Activated T-cell treated with anti-CD3 and anti-CD28 coated beads for 4 hours (primary cell): ENCODE measurements around the gene ZNF213.
A peak's percentile ranks its signal among the peaks of the same experiment; 100 is the strongest.
"Not testable (repeated sequence)": the region's sequence is repeated elsewhere in the genome, so short reads cannot be mapped to it uniquely, and the experiment has no call there.

ENCODE experiments used
- DNase-seq: peaks from one replicate; pipeline ENCODE4 v3.0.0-alpha.2; 2020

Gene ZNF213

DNA sequence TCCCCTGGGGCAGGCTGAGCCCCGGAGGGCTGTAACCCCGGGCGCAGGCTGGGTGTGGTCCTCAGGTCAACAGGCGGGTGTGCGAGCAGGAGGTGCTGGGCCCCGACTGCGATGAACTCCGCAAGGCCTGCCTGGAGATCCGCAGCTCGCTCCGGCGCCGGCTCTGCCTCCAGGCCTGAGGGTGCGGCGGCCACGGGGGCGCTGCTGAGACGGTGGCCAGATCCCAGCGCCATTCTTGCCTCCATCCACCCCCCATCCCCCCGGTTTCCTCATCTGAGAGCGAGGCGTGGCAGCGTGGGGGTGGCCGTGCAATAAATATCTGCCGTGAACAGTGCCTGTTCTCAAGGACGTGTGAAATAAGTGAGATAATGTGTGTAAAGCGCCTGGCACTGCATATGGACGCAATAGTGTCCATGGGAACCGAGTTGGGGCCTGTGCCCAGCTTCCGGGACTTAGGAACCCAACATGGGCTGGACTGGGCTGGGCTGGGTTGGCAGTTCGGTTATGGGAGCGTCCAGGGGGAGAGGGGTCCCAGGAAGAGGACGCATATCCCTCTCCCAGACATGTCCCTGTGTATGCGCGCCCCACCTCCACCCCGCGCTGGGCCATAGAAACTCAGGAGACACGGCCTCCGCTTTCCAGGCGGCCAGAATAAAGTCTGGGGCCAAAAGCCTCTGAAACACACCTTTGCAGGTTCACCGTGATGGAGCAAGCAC is 15.0 kb downstream of the ZNF213 start:
- DNase-seq: no peak

DNA sequence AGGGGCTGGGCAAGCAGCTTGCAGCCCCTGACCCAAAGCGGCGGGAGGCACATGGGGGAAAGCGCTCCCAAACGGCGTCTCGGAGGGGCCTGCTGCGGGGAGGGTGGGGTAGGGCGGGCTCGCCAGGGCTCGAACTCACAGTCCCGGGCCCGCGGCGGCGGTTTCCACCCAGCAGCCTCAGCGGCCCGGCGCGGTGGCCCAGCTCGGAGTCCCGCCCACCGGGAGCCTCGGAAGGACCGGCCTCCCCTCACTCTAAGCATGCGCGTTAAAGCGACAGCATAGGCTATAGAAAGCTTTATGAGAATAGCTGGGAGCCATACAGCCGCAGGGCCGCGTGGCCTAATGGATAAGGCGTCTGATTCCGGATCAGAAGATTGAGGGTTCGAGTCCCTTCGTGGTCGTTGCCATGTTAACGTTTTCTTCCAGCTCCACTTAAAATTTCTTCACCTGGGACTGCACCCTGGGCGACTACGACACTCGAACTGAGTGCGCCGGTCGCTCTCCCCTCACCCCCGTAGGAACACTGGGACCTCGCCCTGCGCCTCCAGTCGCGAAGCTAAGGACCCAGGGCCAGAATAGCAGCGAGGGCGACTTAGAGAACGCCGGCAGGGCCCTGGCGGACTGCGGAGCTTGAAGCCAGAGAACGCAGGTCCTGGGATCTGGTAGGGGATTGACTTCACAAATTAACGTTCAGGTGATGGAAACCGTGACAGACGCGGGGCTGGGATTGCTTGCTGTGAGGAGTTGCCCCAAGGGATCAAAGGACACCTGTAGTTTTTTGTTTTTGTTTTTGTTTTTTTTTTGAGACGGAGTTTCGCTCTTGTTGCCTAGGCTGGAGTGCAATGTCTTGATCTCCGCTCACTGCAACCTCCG is 15.8 kb downstream of the ZNF213 start:
- peak; percentile 100 for DNase-seq

- DNase-seq: no peak
Measured at GRCh38 chr16:3152027-3152276, 17.1 kb downstream of the ZNF213 start.

DNA sequence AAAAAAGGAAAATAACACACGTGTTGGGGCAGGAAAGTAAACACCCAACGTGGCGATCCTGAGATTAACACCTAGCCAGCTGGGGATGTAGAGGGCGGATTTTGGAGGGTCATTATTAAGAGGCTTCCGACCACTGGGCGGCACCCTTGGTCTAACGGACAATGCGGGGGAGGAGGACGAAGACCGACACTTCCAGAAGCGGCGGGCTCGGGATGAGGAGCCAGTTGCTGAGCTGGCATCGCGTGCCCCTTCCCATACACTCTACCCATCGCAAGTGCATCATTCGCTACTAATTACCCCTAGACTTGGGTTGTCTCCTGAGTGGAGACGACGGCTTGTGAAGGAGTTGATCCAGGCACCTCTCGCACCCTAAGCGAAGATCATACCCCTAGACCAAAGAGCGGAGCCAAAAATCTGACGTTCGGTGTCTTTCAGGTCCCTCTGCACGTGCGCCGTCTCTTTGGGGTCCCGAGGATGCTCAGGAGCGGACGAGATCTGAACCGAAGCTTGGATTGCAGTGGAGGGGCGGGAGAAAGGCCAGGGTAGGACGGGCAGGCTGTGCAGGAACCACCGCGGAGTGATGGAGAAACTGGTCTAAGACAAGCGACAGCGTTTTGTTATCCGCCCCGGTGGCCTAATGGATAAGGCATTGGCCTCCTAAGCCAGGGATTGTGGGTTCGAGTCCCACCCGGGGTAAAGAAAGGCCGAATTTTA is 17.6 kb downstream of the ZNF213 start:
- peak; percentile 76 for DNase-seq

DNA sequence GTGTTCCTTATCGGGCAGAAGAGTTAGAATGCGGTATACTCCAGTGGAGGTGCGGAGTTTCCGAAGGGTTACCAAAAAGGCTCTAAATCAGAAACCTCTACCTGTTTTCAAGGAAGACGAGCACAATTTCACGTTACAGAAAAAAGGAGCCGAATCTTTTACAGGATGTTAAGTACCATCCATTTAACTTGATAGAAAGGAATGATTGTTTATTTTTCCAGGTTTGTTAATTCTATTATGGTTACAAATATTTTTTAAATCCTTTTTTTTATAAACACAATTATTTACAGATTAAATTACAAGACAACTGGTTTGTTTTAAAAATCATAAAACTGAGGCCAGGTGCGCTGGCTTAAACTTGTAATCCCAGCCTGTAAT is 18.2 kb downstream of the ZNF213 start:
- no peak for DNase-seq

DNA sequence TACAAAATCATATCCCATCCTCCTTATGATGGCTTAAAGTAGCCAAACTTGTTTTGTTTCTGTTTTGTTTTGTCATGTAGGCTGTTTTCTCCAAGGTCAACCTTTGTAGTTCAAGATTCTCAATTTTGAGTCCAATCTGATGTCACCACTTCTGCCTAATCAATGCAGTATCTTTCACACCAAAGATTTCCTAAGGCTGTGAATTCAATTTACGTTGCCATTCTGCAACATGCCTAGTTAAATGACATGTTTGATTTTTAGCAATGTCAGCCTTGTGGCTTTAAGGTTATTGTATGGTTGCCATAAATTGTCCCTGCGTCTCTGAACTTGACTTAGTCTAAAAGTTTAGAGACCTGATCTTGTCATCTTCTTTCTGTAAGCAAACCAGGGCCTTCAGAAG is 20.4 kb downstream of the ZNF213 start:
- no peak for DNase-seq

- DNase-seq: no peak
Measured at GRCh38 chr16:3155972-3156371, 21.1 kb downstream of the ZNF213 start.

DNA sequence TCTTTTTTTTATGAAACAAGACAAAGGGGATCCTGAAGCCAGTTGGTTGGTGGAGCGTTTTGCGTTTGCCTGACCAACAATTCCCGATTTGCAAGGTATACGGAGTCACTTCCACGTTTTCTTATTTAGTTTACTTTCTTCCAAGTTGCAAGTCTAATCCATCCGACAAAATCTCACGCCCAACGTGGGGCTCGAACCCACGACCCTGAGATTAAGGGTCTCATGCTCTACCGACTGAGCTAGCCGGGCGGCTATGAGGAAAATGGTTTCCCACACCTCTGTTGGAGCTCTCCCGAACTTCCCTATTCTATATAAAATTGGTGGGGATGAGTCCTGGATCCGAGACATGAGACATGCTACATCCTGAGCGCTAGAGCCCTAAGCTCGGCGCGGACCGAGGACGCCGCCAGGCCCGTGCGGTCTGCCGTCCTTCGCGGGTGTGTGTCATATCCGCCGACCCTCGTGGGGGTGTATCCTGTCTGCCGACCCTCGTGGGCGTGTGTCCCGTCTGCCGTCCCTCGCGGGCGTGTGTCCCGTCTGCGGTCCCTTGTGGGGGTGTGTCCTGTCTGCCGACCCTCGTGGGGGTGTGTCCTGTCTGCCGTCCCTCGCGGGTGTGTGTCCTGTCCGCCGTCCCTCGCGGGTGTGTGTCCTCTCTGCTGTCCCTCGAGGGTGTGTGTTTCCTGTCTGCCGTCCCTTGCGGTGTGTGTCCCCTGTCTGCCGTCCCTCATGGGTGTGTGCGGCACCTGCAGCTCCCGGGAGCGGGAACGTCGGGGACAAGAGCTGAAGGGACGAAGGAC is 22.6 kb downstream of the ZNF213 start:
- peak; percentile 21 for DNase-seq

DNA sequence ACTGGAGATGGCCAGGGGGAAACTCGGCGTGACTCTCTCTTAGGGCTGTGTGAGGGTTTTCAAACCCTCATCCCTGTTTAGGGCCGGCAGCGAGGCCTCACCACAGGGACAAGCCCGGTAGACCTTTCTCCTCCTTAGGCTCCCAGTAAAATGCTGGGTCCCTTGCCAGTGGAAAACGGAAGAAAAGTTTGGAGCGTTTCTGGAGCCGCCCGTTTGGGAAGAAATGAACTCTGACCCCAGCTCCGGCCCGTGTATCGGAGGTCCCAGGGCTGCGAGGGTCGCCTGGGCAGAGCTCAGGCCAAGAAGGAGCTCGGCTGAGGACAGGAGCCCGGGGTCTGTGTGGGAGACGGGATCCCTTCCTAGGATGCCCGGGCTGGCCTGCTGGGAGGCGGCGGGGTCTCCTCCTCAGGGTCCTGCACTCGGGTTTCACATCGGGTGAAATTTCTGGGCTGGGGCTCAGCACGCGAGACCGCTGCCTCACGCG is 23.2 kb downstream of the ZNF213 start:
- no peak for DNase-seq

- peak; percentile 92 for DNase-seq
Measured at GRCh38 chr16:3158510-3159314, 23.9 kb downstream of the ZNF213 start.

DNA sequence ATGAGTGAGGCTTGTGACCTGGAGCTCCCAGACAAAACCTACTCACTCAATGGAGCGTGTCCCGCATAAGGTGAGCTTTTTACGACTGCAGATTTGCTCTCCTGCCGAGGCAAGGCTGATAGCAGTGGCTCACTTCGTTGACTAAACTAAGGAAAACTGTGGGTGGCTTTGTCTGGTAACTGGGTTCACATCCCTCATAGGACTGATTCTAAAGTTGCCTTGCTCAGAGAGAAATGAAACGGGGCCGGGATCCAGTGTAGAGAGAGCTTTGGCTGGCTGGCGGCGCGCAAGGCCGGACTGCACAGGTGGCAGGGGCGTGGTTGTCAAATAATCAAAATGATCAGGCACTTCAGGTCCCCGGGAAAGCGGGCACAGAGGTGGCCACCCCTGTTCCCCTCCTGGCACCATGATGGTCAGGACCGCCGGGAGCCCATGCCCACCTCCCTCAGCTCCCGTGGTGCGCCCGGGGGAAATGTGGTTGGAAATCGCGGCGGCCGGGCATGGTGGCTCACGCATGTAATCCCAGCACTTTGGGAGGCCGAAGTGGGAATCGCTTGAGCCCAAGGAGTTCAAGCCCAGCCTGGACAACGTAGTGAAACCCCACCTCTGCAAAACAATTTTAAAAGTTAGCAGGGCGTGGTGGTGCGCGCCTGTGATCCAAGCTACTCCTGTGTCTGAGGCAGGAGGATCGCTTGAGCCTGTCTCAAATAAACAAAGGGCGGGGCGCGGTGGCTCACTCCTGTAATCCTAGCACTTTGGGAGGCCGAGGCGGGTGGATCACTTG is 26.6 kb downstream of the ZNF213 start:
- no peak for DNase-seq

DNA sequence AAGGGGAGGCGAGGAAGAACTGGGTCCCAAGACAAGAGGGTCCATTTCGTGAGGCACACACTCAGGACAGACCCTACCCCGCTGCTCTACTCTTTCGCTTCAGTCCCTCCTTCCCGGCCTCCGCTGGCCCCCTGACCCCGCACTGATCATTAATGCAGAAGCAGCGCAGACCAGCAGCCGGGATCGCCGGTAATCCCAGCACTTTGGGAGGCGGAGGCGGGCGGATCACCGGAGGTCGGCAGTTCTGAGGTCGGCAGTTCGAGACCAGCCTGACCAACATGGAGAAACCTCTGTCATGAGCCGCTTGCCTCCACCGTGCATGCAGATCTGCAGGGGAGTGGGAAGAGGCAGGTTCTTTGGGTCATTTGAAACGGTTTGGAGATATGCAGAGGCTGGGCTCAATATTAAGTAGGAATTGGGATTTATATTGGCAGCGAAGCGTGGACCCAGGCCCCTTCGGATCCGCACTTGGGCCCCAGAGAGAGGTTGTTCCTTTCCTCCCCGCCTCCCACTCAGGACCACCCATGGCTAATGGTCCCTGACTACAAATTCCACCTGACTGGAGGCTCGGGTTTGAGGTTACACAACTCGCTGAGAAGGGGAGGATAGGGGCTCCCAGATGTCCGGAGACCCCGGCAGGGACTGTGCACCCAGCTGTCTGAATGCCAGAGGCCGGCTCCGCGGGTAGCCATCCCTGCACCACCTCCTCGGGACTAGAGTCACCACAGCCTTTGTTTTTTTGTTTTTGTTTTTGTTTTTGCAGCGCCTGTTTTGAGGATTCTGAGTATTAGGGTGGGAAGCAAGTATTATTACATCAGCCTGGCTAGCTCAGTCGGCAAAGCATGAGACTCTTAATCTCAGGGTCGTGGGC is 29.5 kb downstream of the ZNF213 start:
- no peak for DNase-seq

- DNase-seq: no peak
Measured at GRCh38 chr16:3165111-3165822, 30.4 kb downstream of the ZNF213 start.

DNA sequence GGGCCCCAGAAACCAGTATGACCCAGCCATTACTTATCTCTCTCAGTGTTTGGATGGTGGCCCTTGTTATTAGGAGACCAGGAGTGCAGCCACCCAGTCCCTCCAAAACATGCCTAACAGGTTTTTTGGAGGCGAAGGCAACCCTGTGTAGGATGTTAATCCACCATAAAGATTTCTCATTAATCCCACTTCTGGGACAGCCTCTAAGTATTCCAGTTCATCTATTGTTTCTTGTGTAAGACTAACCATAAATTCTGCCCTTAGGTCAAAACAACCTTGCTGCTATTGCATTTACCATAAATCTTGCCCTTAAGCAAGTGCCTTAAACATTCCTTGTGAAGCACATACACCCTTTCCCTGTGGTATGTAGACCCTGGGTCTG is 31.7 kb downstream of the ZNF213 start:
- no peak for DNase-seq

DNA sequence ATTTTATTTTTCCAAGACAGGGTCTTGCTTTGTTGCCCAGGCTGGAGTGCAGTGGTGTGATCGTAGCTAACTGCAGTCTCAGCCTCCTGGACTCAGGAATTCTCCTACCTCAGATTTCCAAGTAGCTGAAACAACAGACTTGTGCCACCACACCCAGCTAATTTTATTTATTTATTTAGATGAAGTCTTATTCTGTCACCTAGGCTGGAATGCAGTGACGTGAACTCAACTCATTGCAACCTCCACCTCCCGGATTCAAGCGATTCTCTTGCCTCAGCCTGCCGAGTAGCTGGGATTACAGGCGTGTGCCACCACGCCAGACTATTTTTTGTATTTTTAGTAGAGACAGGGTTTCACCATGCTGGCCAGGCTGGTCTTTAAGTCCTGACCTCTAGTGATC is 33.9 kb downstream of the ZNF213 start:
- not testable (repeated sequence) for DNase-seq

GRCh38 chr16:3170440-3171180 is 35.8 kb downstream of the ZNF213 start:
- DNase-seq: no peak

GRCh38 chr16:3171181-3171854 is 36.5 kb downstream of the ZNF213 start:
- peak; percentile 56 for DNase-seq
